Fibroblast of villous mesenchyme (primary cell): ENCODE results near the gene MRRF. TPM values are rescaled to one million over a fixed set of nuclear protein-coding genes. Genes with fewer than 3 reads are reported as not detected.

Source experiments
- DNase-seq: peaks from one replicate; pipeline ENCODE4 v3.0.0-alpha.2; 2010; ENCODE audit warnings: low read depth
- H3K4me3 ChIP-seq: 2 replicates; pipeline ENCODE4 v1.5.1; 2011; ENCODE audit warnings: low read depth, mild to moderate bottlenecking, low read length
- CTCF ChIP-seq: IDR thresholded peaks from 2 replicates; pipeline ENCODE4 v1.5.1; 2012; ENCODE audit warnings: low read depth, mild to moderate bottlenecking, low read length; ENCODE audit not compliant: insufficient read depth
- total RNA-seq: library from RNA; depleted of rRNA; stranded (reverse); fragments of >200 nt; gene quantifications from 2 replicates; pipeline ENCODE4 v1.2.3, GENCODE V29; 2012

Gene MRRF
- total RNA-seq, 1 donor: 29.4 TPM

- no peak for DNase-seq
- no peak for TF ChIP-seq CTCF
- no peak overlapping the region for H3K4me3 ChIP-seq
Observed at GRCh38 chr9:122277285-122277897, 12.7 kb downstream of the MRRF start.

- H3K4me3 ChIP-seq: no peak overlapping the region
Observed at GRCh38 chr9:122281368-122281767, 16.7 kb downstream of the MRRF start.

GRCh38 chr9:122286764-122287163, 22.1 kb downstream of the MRRF start:
- no peak for TF ChIP-seq CTCF
- H3K4me3 ChIP-seq: no peak overlapping the region
- DNase-seq: no peak

More at GRCh38 chr9:122281368-122281767, 16.7 kb downstream of the MRRF start:
- DNase-seq: no peak
- TF ChIP-seq CTCF: no peak

- no peak overlapping the region for H3K4me3 ChIP-seq
- TF ChIP-seq CTCF: no peak
- DNase-seq: no peak
Observed at GRCh38 chr9:122287214-122287720, 22.6 kb downstream of the MRRF start.

- DNase-seq: no peak
- TF ChIP-seq CTCF: no peak
- no peak overlapping the region for H3K4me3 ChIP-seq
Observed at GRCh38 chr9:122291458-122291857, 26.8 kb downstream of the MRRF start.

GRCh38 chr9:122294531-122294930, 29.8 kb downstream of the MRRF start:
- H3K4me3 ChIP-seq: no peak overlapping the region
- no peak for DNase-seq
- TF ChIP-seq CTCF: no peak

- DNase-seq: no peak
- H3K4me3 ChIP-seq: no peak overlapping the region
- TF ChIP-seq CTCF: no peak
Observed at GRCh38 chr9:122297512-122297911, 32.8 kb downstream of the MRRF start.
